Lung (tissue), 12 donors: ENCODE measurements around the gene NUP43. TPM values are rescaled to one million over a fixed set of nuclear protein-coding genes. Genes with fewer than 3 reads are reported as not detected.
A peak's percentile ranks its signal among the peaks of the same experiment; 100 is the strongest.
"Not testable (repeated sequence)": the region's sequence is repeated elsewhere in the genome, so short reads cannot be mapped to it uniquely, and the experiment has no call there.

Source experiments
- ATAC-seq: fragments of 200-7000 bp; cut with Tn5 transposase; one replicate; pipeline ENCODE4 v1.9.1; 2020; ENCODE audit warnings: moderate number of reproducible peaks; ENCODE audit not compliant: insufficient read depth, low FRiP score
- DNase-seq, 3 donors: peaks; one replicate each; pipeline ENCODE4 v3.0.0-alpha.2; 2013 to 2017
- H3K27ac ChIP-seq, 2 donors: one replicate each; pipeline ENCODE4 v1.5.1; 2013; ENCODE audit warnings: mild to moderate bottlenecking in 2 of 2, moderate library complexity in 2 of 2, control low read depth in 1 of 2, inconsistent platforms in 1 of 2, low read depth in 1 of 2, low read length in 1 of 2
- H3K27me3 ChIP-seq, 3 donors: one replicate each; pipeline ENCODE4 v1.5.1; 2013; ENCODE audit warnings: low read length in 2 of 3; ENCODE audit not compliant: control insufficient read depth in 3 of 3, insufficient read depth in 3 of 3
- H3K36me3 ChIP-seq, 4 donors: one replicate each; pipeline ENCODE4 v1.5.1; 2013; ENCODE audit warnings: low read length in 4 of 4, mild to moderate bottlenecking in 1 of 4, moderate library complexity in 1 of 4; ENCODE audit not compliant: control insufficient read depth in 4 of 4, insufficient read depth in 4 of 4
- H3K4me1 ChIP-seq, 5 donors: one replicate each; pipeline ENCODE4 v1.5.1; 2013; ENCODE audit warnings: low read length in 5 of 5, mild to moderate bottlenecking in 2 of 5, moderate library complexity in 1 of 5; ENCODE audit not compliant: control insufficient read depth in 5 of 5, insufficient read depth in 5 of 5
- H3K4me3 ChIP-seq: one replicate; pipeline ENCODE4 v1.5.1; 2013; ENCODE audit warnings: mild to moderate bottlenecking, control low read depth, moderate library complexity
- H3K9ac ChIP-seq, 2 donors: one replicate each; pipeline ENCODE4 v1.5.1; 2013; ENCODE audit warnings: low read length in 2 of 2, control low read depth in 1 of 2; ENCODE audit not compliant: insufficient read depth in 1 of 2
- H3K9me3 ChIP-seq, 4 donors: one replicate each; pipeline ENCODE4 v1.5.1; 2013; ENCODE audit warnings: low read length in 3 of 4, mild to moderate bottlenecking in 1 of 4, moderate library complexity in 1 of 4; ENCODE audit not compliant: control insufficient read depth in 4 of 4, insufficient read depth in 3 of 4
- WGBS, 2 donors: extraction: QIAGEN DNeasy Blood & Tissue Kit; methylation state at CpG; one replicate each; pipeline ENCODE4 v1.1.7; 2013; 5-methylcytosine and 5-hydroxymethylcytosine counted together
- polyA plus RNA-seq, 2 donors: library from polyadenylated mRNA; stranded (reverse); fragments of 200-250 nt; gene quantifications; one replicate each; pipeline ENCODE4 v1.2.1, GENCODE V29; 2013
- total RNA-seq, 2 donors: library from RNA; depleted of rRNA in 1 of 2; stranded (reverse); fragments of >200 nt in 1 of 2; gene quantifications; one replicate each; pipeline ENCODE4 v1.2.1, GENCODE V29; 2014 to 2021
- TF ChIP-seq, protein P1 (sequence below): IDR thresholded peaks from 2 replicates; pipeline ENCODE4 v1.5.1; 2012; ENCODE audit warnings: mild to moderate bottlenecking; ENCODE audit errors: control extremely low read depth, extremely low read depth
- donor health status: control.
- donor health status: control.
- donor health status: Bipolar disorder and iron deficiency.
- donor health status: healthy.
- donor health status: DM: yes; HTN: yes; CAD: no.

NUP43 gene
- total and polyA plus RNA-seq, 4 donors, result 6.5 to 30.2 (median 19.8) TPM

DNA sequence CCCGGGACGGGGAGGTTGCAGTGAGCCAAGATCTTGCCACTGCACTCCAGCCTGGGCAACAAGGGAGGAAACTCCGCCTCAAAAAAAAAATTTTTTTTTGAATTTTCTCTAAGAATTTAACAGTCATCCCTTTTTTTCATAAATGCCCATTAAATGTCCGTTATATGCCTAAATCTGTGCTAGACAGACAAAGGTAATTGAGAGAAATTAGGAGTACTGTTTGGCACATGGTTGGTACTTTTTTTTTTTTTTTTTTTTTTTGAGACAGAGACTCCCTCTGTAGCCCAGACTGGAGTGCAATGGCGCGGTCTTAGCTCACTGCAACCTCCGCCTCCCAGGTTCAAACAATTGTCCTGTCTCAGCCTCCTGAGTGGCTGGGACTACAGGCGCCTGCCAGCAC lies 4.9 kb upstream of the NUP43 start:
- H3K9me3 ChIP-seq, result no peaks in the 10 kb centered on the region
- WGBS, 2 donors, result 88 to 91% methylated on average over 8 of the region's 8 CpGs
- no peak overlapping the region for H3K4me3 ChIP-seq
- H3K36me3 ChIP-seq, result peaks cover 0 to 5% (median 1%) of the 10 kb centered on the region in 4 donors
- H3K27ac ChIP-seq, result no peak overlapping the region
- ATAC-seq (no peak), DNase-seq (no peak)
- no peak overlapping the region for H3K9ac ChIP-seq
- no peaks in the 10 kb centered on the region for H3K27me3 ChIP-seq
- peaks cover 0 to 12% (median 4%) of the 10 kb centered on the region in 5 donors for H3K4me1 ChIP-seq
- TF ChIP-seq, protein P1, sequence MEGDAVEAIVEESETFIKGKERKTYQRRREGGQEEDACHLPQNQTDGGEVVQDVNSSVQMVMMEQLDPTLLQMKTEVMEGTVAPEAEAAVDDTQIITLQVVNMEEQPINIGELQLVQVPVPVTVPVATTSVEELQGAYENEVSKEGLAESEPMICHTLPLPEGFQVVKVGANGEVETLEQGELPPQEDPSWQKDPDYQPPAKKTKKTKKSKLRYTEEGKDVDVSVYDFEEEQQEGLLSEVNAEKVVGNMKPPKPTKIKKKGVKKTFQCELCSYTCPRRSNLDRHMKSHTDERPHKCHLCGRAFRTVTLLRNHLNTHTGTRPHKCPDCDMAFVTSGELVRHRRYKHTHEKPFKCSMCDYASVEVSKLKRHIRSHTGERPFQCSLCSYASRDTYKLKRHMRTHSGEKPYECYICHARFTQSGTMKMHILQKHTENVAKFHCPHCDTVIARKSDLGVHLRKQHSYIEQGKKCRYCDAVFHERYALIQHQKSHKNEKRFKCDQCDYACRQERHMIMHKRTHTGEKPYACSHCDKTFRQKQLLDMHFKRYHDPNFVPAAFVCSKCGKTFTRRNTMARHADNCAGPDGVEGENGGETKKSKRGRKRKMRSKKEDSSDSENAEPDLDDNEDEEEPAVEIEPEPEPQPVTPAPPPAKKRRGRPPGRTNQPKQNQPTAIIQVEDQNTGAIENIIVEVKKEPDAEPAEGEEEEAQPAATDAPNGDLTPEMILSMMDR, result no peak

DNA sequence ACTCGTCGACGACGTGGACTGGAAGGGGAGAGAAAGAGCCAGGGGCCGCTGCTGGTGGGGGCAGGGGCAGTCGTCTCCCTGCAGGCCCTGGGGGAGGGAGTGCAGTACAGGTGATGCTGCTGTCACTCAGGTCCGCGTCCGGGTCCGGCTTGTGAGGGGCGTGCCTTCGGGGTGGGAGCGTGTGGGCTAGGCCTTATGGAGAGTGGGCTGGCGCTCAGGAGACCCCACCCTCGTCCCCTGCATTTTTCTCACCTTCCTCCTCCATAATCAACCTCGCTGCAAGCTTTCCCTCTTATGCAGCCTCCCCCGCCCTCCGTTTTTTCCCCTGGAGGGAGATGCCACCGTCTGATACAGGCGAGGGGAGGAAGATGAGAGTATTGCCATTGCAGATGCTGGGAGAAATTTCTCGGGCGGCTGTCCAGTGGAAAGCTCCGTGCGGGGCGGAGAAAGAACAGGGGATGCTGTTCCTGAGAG lies 3.8 kb upstream of the NUP43 start:
- TF ChIP-seq, protein P1, result no peak
- peak overlapping the region; percentile 71 to 91 for H3K9ac ChIP-seq
- 0 to 1% methylated on average over 25 of the region's 25 CpGs for WGBS, 2 donors
- DNase-seq (peak; percentile 56 to 61 (median 60)), ATAC-seq (peak; percentile 7)
- H3K27me3 ChIP-seq, result no peaks in the 10 kb centered on the region
- H3K36me3 ChIP-seq, result peaks cover 0 to 8% (median 1%) of the 10 kb centered on the region in 4 donors
- H3K4me3 ChIP-seq, result peak overlapping the region; percentile 90
- no peaks in the 10 kb centered on the region for H3K9me3 ChIP-seq
- peaks cover 2 to 17% (median 4%) of the 10 kb centered on the region in 5 donors for H3K4me1 ChIP-seq
- H3K27ac ChIP-seq, result peak overlapping the region; percentile 89 to 99

DNA sequence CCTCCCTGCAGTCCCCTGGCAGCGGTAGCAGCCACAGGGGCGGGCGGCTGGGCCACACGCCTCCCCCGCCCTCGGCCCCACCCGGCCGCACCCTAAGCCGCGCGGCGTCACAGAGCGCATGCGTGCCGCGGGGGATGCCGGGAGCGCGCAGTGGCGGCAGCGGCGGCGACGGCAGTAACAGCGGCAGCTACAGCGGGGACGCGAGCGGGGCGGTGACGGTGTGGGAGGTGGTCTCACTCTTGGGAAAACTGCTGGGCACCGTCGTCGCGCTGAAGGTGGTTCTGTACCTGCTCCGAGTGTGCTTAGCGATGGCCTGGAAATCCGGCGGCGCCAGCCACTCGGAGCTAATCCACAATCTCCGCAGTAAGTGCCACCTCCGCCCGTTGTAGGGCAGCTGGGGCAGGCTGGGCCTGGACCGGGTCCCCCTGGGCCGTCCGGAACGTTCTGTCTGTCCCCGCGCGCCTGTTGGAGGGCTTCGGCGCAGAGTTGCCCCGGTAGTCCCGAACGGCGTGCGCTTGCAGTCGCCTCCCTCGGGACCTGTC lies 3.3 kb upstream of the NUP43 start, which contains the start of gene PCMT1:
Gene PCMT1, plus strand, starts transcription at position 148 of the 542 bp plus-strand sequence. Its CDS starts 161 bp downstream, at position 309.
- Histone ChIP-seq H3K4me3 (peak within 1 kb of the TSS; percentile 90), H3K4me1 (peaks cover 2 to 17% (median 4%) of the 10 kb centered on the region in 5 donors), H3K27ac (peak within 1 kb of the TSS; percentile 94 to 99), H3K36me3 (peaks cover 0 to 8% (median 1%) of the 10 kb centered on the region in 4 donors), H3K9me3 (no peaks in the 10 kb centered on the region), H3K9ac (peak within 1 kb of the TSS; percentile 71 to 91), H3K27me3 (no peaks in the 10 kb centered on the region)
- ATAC-seq, result peak; percentile 97
- 0% methylated on average over 59 to 60 of the region's 60 CpGs for WGBS, 2 donors
- peak; percentile 93 to 96 (median 93) for DNase-seq
- TF ChIP-seq, protein P1, result no peak

DNA sequence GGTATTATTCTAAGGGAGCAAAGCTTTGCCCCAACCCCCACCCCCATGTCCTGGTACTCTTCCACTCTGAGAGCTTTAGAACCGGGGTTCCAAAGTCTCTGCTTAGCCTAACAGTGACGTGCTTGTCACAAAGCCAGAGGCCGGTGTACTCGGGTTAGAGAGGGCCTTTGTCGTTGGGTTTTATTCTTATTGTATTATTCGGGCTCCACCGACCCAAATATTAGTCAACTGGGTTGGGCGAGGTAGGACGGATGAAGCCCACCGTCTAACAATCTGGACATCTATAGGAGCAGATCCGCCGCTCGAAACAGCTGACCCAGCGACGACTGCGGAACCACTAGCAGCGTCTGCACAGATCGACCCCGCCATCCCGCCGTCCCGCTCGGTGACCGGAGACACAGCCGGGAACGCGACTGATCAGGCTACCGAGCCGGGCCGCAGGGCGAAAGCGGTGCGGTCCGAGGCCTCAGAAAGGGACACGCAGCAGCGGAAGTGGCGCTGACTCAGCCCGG lies 2.8 kb upstream of the NUP43 start:
- 0 to 1% methylated on average over 22 to 25 of the region's 38 CpGs for WGBS, 2 donors
- not testable (repeated sequence) for H3K9ac ChIP-seq, DNase-seq, H3K27me3 ChIP-seq, H3K36me3 ChIP-seq, H3K9me3 ChIP-seq
- peak overlapping the region; percentile 38 for H3K4me3 ChIP-seq
- peak; percentile 3 for ATAC-seq
- H3K27ac ChIP-seq, result peak overlapping the region; percentile 94 to 97
- H3K4me1 ChIP-seq, result peaks cover 2 to 17% (median 4%) of the 10 kb centered on the region in 5 donors

DNA sequence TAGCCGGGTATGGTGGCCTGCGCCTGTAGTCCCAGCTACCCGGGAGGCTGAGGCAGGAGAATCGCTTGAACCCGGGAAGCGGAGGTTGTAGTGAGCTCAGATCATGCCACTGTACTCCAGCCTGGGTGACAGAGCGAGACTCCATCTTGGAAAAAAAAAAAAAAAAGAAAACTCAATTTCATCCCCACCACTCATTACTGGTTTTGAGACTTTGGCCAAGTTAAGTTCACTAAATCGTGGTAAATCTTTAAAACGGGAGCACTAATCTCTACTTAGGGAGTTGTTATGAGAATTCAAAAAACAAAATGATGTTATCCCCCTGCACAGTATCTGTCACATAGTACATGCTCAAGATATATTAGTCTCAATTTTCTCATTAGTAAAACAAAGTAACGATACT lies 1.1 kb downstream of the NUP43 start:
- H3K36me3 ChIP-seq, result peaks cover 12 to 21% (median 19%) of the 10 kb centered on the region in 4 donors
- not testable (repeated sequence) for DNase-seq, ATAC-seq, H3K9ac ChIP-seq, H3K4me1 ChIP-seq, H3K9me3 ChIP-seq, H3K27ac ChIP-seq, H3K27me3 ChIP-seq, H3K4me3 ChIP-seq
- WGBS, 2 donors, result 84 to 89% methylated on average over 10 of the region's 10 CpGs
